Measurements from ENCODE around the gene KCNQ1.

GRCh38 chr11:2460540-2461252, 15.9 kb downstream of the KCNQ1 start:
- no peak for TF ChIP-seq CTCF (conservative IDR thresholded peaks at IDR 0.05; ENCODE audit: low read depth in 2 of 2)
- TF ChIP-seq EZH2 (IDR thresholded peaks at IDR 0.05; ENCODE audit: low read depth, unreplicated experiment), result no peak
- no peak for TF ChIP-seq EZH2phosphoT487 (IDR thresholded peaks at IDR 0.05; ENCODE audit: unreplicated experiment)
- no peak for TF ChIP-seq REST (IDR thresholded peaks at IDR 0.05; ENCODE audit: unreplicated experiment)
- no peak for TF ChIP-seq ETS1 (IDR thresholded peaks at IDR 0.05)

All from GM23338 (cell line).